Activated CD4-positive, alpha-beta T cell treated with anti-CD3 and anti-CD28 coated beads, Interleukin-2, amount 10 ng/mL, durations not matched to agents 7 days and 5 days (primary cell): Measurements from ENCODE around the gene CHMP3. TPM values are rescaled to one million over a fixed set of nuclear protein-coding genes. Genes with fewer than 3 reads are reported as not detected.
A peak's percentile ranks its signal among the peaks of the same experiment; 100 is the strongest.

ENCODE experiments used
- CTCF ChIA-PET: fragments of 350-600 bp; sonication (Branson Sonifier 250); formaldehyde crosslinking; loops from one replicate; lab custom pipeline; 2021; ENCODE audit warnings: antibody characterized with exemption; lab: Charles Lee
- POLR2A ChIA-PET: fragments of 350-600 bp; sonication (Branson Sonifier 250); formaldehyde crosslinking; loops from one replicate; lab custom pipeline; 2021; ENCODE audit warnings: antibody characterized with exemption; lab: Charles Lee
- DNase-seq: peaks from one replicate; pipeline ENCODE4 v3.0.0-alpha.2; 2020
- H3K27ac Mint-ChIP-seq: one replicate; pipeline ENCODE4 v1.8.0; 2021; ENCODE audit warnings: mild to moderate bottlenecking, moderate library complexity, mixed read lengths
- H3K27me3 Mint-ChIP-seq: one replicate; pipeline ENCODE4 v1.8.0; 2021; ENCODE audit warnings: mixed read lengths
- H3K36me3 Mint-ChIP-seq: one replicate; pipeline ENCODE4 v1.8.0; 2021; ENCODE audit warnings: low read depth, mixed read lengths
- H3K4me1 Mint-ChIP-seq: one replicate; pipeline ENCODE4 v1.8.0; 2021; ENCODE audit warnings: mixed read lengths
- H3K4me3 Mint-ChIP-seq: one replicate; pipeline ENCODE4 v1.8.0; 2021; ENCODE audit warnings: mild to moderate bottlenecking, moderate library complexity, mixed read lengths
- H3K9me3 Mint-ChIP-seq: one replicate; pipeline ENCODE4 v1.8.0; 2021; ENCODE audit warnings: mixed read lengths
- total RNA-seq, 2 experiments: library from RNA; stranded (reverse); gene quantifications; one replicate each; pipeline ENCODE4 v1.2.3, GENCODE V29; 2021

Gene CHMP3
- total RNA-seq, 2 experiments from 2014 or later, result 50.2 to 50.7 TPM

GRCh38 chr2:86470890-86471289 is 92.4 kb downstream of the CHMP3 start:
- DNase-seq, result no peak
- Mint-ChIP-seq H3K4me3 (no peak overlapping the region), H3K27me3 (no peaks in the 10 kb centered on the region), H3K9me3 (no peaks in the 10 kb centered on the region), H3K36me3 (peaks cover 80% of the 10 kb centered on the region), H3K4me1 (peaks cover 39% of the 10 kb centered on the region), H3K27ac (no peak overlapping the region)
- ChIA-PET POLR2A (no interaction called here), CTCF (no interaction called here)

GRCh38 chr2:86468162-86469033 is 94.8 kb downstream of the CHMP3 start:
- peak; percentile 27 for DNase-seq
- Mint-ChIP-seq H3K27me3 (no peaks in the 10 kb centered on the region), H3K4me1 (peaks cover 45% of the 10 kb centered on the region), H3K9me3 (no peaks in the 10 kb centered on the region), H3K36me3 (peaks cover 78% of the 10 kb centered on the region), H3K4me3 (peak overlapping the region; percentile 45), H3K27ac (peak overlapping the region; percentile 85)
- ChIA-PET POLR2A (interaction anchor here (0.5 kb wide), 1 partner anchor 922 kb away, joined by 3 read pairs; no protein-coding TSS in a partner anchor), CTCF (interaction anchor here (0.6 to 2.2 kb wide), 7 partner anchors 9 to 1114 kb away, joined by 3 to 16 read pairs (median 3); partner anchors contain the start of genes ELMOD3 and RETSAT)

GRCh38 chr2:86466306-86466705 is 96.9 kb downstream of the CHMP3 start:
- Mint-ChIP-seq H3K27me3 (no peaks in the 10 kb centered on the region), H3K4me1 (peaks cover 45% of the 10 kb centered on the region), H3K9me3 (peaks cover 4% of the 10 kb centered on the region), H3K4me3 (no peak overlapping the region), H3K27ac (no peak overlapping the region), H3K36me3 (peaks cover 75% of the 10 kb centered on the region)
- no peak for DNase-seq
- POLR2A ChIA-PET, result no interaction called here
- CTCF ChIA-PET, result interaction anchor here (1.0 to 2.2 kb wide), 3 partner anchors 13 to 26 kb away, joined by 3 to 16 read pairs (median 4); partner anchors contain the start of gene KDM3A

- CTCF ChIA-PET, result interaction anchor here (1.2 kb wide), 1 partner anchor 319 kb away, joined by 3 read pairs; no protein-coding TSS in a partner anchor
- H3K36me3 Mint-ChIP-seq, result peaks cover 81% of the 10 kb centered on the region
- POLR2A ChIA-PET, result no interaction called here
- H3K9me3 Mint-ChIP-seq, result peaks cover 6% of the 10 kb centered on the region
- no peaks in the 10 kb centered on the region for H3K27me3 Mint-ChIP-seq
- no peak overlapping the region for H3K4me3 Mint-ChIP-seq
- DNase-seq, result no peak
- H3K27ac Mint-ChIP-seq, result no peak overlapping the region
- peaks cover 36% of the 10 kb centered on the region for H3K4me1 Mint-ChIP-seq
These were observed 98.6 kb downstream of the CHMP3 start for GRCh38 chr2:86464652-86465051.

GRCh38 chr2:86461042-86461743 is 102.0 kb downstream of the CHMP3 start:
- peaks cover 10% of the 10 kb centered on the region for H3K4me1 Mint-ChIP-seq
- H3K4me3 Mint-ChIP-seq, result no peak overlapping the region
- no peak for DNase-seq
- H3K27ac Mint-ChIP-seq, result no peak overlapping the region
- H3K36me3 Mint-ChIP-seq, result peaks cover 85% of the 10 kb centered on the region
- H3K9me3 Mint-ChIP-seq, result peaks cover 6% of the 10 kb centered on the region
- ChIA-PET POLR2A (no interaction called here), CTCF (no interaction called here)
- H3K27me3 Mint-ChIP-seq, result no peaks in the 10 kb centered on the region

GRCh38 chr2:86455181-86455580 is 108.1 kb downstream of the CHMP3 start:
- ChIA-PET CTCF (interaction anchor here (0.6 to 0.7 kb wide), 2 partner anchors 186 to 433 kb away, joined by 4 read pairs; no protein-coding TSS in a partner anchor), POLR2A (no interaction called here)
- no peaks in the 10 kb centered on the region for H3K27me3 Mint-ChIP-seq

GRCh38 chr2:86454238-86454637 is 109.0 kb downstream of the CHMP3 start:
- ChIA-PET CTCF (interaction anchor here (0.8 kb wide), 1 partner anchor 12 kb away, joined by 3 read pairs; the partner anchor contains the start of gene KDM3A), POLR2A (no interaction called here)
- no peaks in the 10 kb centered on the region for H3K27me3 Mint-ChIP-seq
- H3K27ac Mint-ChIP-seq, result no peak overlapping the region
- no peak for DNase-seq
- no peak overlapping the region for H3K4me3 Mint-ChIP-seq
- H3K36me3 Mint-ChIP-seq, result peaks cover 88% of the 10 kb centered on the region
- no peaks in the 10 kb centered on the region for H3K9me3 Mint-ChIP-seq
- H3K4me1 Mint-ChIP-seq, result peaks cover 6% of the 10 kb centered on the region

More at GRCh38 chr2:86455181-86455580, 108.1 kb downstream of the CHMP3 start:
- no peak for DNase-seq
- Mint-ChIP-seq H3K9me3 (no peaks in the 10 kb centered on the region), H3K4me3 (no peak overlapping the region), H3K27ac (no peak overlapping the region), H3K4me1 (peaks cover 2% of the 10 kb centered on the region), H3K36me3 (peaks cover 88% of the 10 kb centered on the region)

GRCh38 chr2:86453836-86454235 is 109.4 kb downstream of the CHMP3 start:
- Mint-ChIP-seq H3K4me1 (peaks cover 6% of the 10 kb centered on the region), H3K9me3 (no peaks in the 10 kb centered on the region), H3K27ac (no peak overlapping the region), H3K4me3 (no peak overlapping the region), H3K36me3 (peaks cover 86% of the 10 kb centered on the region), H3K27me3 (no peaks in the 10 kb centered on the region)
- ChIA-PET POLR2A (no interaction called here), CTCF (no interaction called here)
- no peak for DNase-seq

Other genes starting within 250 kb of the CHMP3 start
- gene REEP1, start 225.8 kb downstream of the CHMP3 start, total RNA-seq, result under 1 TPM; 0.17 to 0.20 TPM
- gene KDM3A, start 122.1 kb downstream of the CHMP3 start, total RNA-seq, result 10 to 100 TPM; 86.1 to 86.9 TPM
- gene RNF103, start 60.4 kb upstream of the CHMP3 start, total RNA-seq, result 10 to 100 TPM; 12.7 to 14.1 TPM
- 10 to 100 TPM; 28.4 to 37.3 TPM for gene RMND5A, start 156.8 kb upstream of the CHMP3 start, total RNA-seq
- under 1 TPM; 0.72 to 0.77 TPM for gene CD8A, start 227.5 kb upstream of the CHMP3 start, total RNA-seq